SH-SY5Y (cell line): Measurements from ENCODE around the gene ST13.

ENCODE experiments used
- GATA2 ChIP-seq: IDR thresholded peaks from 2 replicates; pipeline ENCODE4 v1.6.1; 2011; ENCODE audit warnings: mild to moderate bottlenecking, low read depth, low read length
- GATA3 ChIP-seq: IDR thresholded peaks from 2 replicates; pipeline ENCODE4 v1.6.1; 2011; ENCODE audit warnings: low read depth, mild to moderate bottlenecking, low read length, moderate library complexity

DNA sequence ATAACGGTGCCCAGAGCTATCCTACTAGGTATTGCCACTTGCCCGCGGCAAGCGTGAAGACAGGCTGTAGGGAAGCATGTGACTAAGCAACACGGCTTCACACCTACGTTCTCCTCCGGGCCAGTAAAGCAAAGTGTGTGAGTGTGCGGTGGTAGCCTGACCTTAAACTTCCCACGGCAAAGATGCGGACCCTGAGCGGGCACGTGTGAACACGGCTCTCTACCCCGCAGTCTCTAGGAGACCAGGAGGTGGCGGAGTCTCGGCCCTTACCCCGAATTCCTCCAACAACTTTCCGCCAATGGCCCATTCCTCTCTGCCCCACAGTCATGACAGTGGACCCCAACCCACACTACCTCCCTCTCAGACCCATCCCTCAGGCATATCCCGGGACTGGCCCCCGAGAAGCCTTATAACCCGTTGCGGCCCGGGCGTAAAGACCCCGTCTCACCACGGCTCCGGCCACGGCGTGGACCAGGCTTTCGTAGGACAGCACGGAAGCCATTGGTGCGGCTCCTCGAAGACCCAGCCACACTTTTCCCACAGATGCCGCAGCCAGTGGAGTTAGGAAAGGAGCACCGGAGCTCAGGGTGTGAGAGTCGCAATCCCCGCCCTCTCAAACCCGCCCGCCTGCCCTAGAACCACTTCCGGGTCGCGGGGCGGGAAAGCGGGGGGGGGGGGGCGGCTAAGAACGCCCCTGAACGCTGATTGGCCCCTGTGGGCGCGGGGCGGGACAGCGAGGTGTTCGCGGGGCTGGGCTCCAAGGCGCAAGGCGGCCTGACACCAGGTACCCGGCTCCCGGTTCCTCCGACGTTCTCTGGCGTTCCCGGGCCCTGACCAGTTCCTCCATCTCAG is 37.5 kb downstream of the ST13 start, which contains the start of gene SLC25A17:
- no peak for TF ChIP-seq GATA2
- no peak for TF ChIP-seq GATA3
